HG03025 (cell line): ENCODE results near the gene RASL10B.
"Not testable (repeated sequence)": the region's sequence is repeated elsewhere in the genome, so short reads cannot be mapped to it uniquely, and the experiment has no call there.

ENCODE experiments used
- ATAC-seq: cut with Tn5 transposase; IDR thresholded peaks from one replicate; pipeline ENCODE4 v1.9.1; 2021; ENCODE audit warnings: mild to moderate bottlenecking, moderate library complexity; ENCODE audit not compliant: unreplicated experiment, low FRiP score

RASL10B gene

GRCh38 chr17:35740997-35741931, 9.8 kb downstream of the RASL10B start:
- ATAC-seq: no peak

- no peak for ATAC-seq
Measured at GRCh38 chr17:35742496-35742895, 11.1 kb downstream of the RASL10B start.

GRCh38 chr17:35742896-35743477, 11.5 kb downstream of the RASL10B start:
- no peak for ATAC-seq

GRCh38 chr17:35743626-35744328, 12.3 kb downstream of the RASL10B start:
- no peak for ATAC-seq

- no peak for ATAC-seq
Measured at GRCh38 chr17:35744830-35745229, 13.4 kb downstream of the RASL10B start.

- no peak for ATAC-seq
Measured at GRCh38 chr17:35745246-35745645, 13.8 kb downstream of the RASL10B start.

GRCh38 chr17:35745749-35746320, 14.4 kb downstream of the RASL10B start:
- no peak for ATAC-seq

- ATAC-seq: no peak
Measured at GRCh38 chr17:35747540-35748017, 16.1 kb downstream of the RASL10B start.

GRCh38 chr17:35748341-35748841, 17.0 kb downstream of the RASL10B start:
- ATAC-seq: no peak

GRCh38 chr17:35748979-35749378, 17.5 kb downstream of the RASL10B start:
- no peak for ATAC-seq

GRCh38 chr17:35749560-35750412, 18.3 kb downstream of the RASL10B start:
- ATAC-seq: no peak

GRCh38 chr17:35750526-35751395, 19.3 kb downstream of the RASL10B start:
- no peak for ATAC-seq

- ATAC-seq: not testable (repeated sequence)
Measured at GRCh38 chr17:35751541-35751940, 20.1 kb downstream of the RASL10B start.

- ATAC-seq: no peak
Measured at GRCh38 chr17:35752471-35752870, 21.0 kb downstream of the RASL10B start.

GRCh38 chr17:35752945-35753764, 21.7 kb downstream of the RASL10B start, which contains the start of gene GAS2L2:
Gene GAS2L2, minus strand, starts transcription at chr17:35753239. Its CDS starts 389 bp downstream, at chr17:35752850.
- ATAC-seq: no peak

GRCh38 chr17:35757243-35757642, 25.8 kb downstream of the RASL10B start:
- ATAC-seq: no peak

- ATAC-seq: no peak
Measured at GRCh38 chr17:35760587-35760986, 29.1 kb downstream of the RASL10B start, which contains the start of gene C17orf50. Gene C17orf50, plus strand, starts transcription at chr17:35760887. Its CDS starts 55 bp downstream, at chr17:35760942.

- ATAC-seq: no peak
Measured at GRCh38 chr17:35761601-35762000, 30.2 kb downstream of the RASL10B start.
